ENCODE measurements around the gene KCNMB3.

DNA sequence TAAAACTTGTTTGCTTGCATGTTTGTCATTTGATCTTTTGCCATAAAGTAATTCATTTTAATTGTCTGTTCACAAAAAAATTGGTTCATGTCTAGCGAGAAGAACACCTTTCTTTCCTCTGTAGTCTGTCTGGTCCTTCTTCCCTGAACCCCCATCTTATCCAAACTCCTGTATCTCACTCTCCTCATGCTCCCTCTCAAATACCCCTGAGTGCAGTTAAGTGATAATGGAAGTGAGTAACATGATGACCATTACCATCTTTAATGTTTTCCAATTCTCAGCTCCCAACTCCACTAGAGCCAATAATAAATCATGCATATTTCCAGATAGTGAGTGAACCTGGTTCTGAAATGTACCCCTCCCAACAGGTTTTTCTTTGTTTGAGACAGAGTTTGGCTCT is 14.2 kb upstream of the KCNMB3 start:
- TF ChIP-seq, protein P1, sequence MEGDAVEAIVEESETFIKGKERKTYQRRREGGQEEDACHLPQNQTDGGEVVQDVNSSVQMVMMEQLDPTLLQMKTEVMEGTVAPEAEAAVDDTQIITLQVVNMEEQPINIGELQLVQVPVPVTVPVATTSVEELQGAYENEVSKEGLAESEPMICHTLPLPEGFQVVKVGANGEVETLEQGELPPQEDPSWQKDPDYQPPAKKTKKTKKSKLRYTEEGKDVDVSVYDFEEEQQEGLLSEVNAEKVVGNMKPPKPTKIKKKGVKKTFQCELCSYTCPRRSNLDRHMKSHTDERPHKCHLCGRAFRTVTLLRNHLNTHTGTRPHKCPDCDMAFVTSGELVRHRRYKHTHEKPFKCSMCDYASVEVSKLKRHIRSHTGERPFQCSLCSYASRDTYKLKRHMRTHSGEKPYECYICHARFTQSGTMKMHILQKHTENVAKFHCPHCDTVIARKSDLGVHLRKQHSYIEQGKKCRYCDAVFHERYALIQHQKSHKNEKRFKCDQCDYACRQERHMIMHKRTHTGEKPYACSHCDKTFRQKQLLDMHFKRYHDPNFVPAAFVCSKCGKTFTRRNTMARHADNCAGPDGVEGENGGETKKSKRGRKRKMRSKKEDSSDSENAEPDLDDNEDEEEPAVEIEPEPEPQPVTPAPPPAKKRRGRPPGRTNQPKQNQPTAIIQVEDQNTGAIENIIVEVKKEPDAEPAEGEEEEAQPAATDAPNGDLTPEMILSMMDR (conservative IDR thresholded peaks at IDR 0.05; ENCODE audit: low read depth, low read length): no peak
- TF ChIP-seq EZH2 (IDR thresholded peaks at IDR 0.05; ENCODE audit: low read length, unreplicated experiment) (no peak), EZH2phosphoT487 (IDR thresholded peaks at IDR 0.05; ENCODE audit: borderline replicate concordance, low read length) (no peak)
